ENCODE measurements around the gene FAM193A.
"Not testable (repeated sequence)": the region's sequence is repeated elsewhere in the genome, so short reads cannot be mapped to it uniquely, and the experiment has no call there.

The FAM193A gene

GRCh38 chr4:2651998-2652397 is 115.6 kb downstream of the FAM193A start:
- no peak for DNase-seq

GRCh38 chr4:2652415-2653160 is 116.1 kb downstream of the FAM193A start:
- no peak for DNase-seq

- no peak for DNase-seq
These were observed 124.3 kb downstream of the FAM193A start for GRCh38 chr4:2660596-2661211.

GRCh38 chr4:2662598-2662997 is 126.2 kb downstream of the FAM193A start:
- peak; percentile 42 for DNase-seq

DNA sequence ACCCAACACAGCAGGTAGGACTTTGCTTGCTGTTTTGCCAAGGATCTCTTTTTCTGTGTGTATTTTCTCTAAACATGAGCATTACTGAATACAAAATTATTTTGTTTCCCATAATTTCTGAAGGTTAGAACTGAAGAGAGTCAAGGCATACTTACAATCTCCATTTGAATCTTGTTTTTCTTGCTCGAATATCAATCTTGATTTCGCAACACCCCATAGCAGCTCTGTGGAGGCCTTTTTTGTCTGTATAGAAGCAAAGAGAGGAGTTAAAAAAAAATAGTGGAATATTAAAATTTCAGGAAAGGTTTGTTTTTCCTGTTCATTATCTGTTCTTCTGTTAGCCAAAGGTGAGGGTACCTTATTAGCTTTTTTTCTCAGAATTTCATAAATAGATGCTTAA is 126.8 kb downstream of the FAM193A start:
- DNase-seq: no peak

DNA sequence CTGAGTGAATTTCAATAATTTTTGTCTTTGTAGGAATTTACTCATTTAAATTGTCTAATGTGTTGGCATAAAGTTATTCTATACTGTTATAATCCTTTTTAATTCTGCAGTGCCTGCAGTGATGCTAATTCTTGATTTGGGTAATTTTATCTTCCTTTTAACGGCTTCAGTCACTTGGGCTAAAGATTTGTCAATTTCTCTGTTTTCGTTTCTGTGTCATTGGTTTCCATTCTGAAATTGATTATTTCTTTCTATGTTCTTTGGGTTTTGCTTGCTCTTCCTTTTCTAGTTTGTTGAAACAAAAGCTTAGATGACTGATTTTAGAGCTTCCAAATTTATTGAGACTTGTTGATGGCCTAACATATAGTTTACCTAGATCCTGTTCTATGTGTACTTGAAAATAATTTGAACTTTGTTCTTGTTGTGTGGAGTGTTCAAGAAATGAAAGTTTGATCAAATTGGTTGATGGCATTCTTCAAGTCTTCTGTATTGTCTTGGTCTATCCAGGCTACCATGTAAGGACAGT is 130.3 kb downstream of the FAM193A start:
- DNase-seq: no peak

- no peak for DNase-seq
These were observed 131.0 kb downstream of the FAM193A start for GRCh38 chr4:2667428-2667827.

DNA sequence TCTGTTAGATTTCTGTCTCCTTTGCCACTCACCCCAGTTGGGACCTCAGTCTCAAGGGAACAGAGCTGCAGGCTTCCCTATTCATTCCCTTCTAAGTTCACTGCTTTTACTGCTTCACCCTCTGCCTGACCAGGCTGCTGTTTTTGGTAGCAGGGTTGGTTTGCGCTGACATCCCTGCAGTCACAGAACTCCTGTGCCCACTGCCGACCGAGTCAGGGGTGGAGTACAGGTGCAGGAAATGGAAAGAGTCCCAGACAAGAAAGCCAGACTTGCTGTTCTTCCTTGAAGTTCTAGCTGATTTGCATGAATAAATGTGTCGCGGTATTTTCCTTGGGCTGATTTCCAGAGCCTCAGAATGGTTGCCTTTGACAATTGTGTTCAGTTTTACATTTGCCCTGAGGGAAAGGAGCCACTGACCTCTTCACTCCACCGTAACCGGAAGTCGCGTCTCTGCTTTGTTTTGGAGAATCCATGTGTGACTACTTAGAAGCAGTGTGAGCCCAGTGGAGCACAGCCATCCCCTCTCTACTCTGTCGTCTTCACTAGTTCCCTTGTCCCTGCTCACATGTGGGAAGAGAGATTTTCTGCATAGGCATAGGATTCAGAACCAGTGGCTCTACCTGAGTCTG is 134.9 kb downstream of the FAM193A start:
- no peak for DNase-seq

DNA sequence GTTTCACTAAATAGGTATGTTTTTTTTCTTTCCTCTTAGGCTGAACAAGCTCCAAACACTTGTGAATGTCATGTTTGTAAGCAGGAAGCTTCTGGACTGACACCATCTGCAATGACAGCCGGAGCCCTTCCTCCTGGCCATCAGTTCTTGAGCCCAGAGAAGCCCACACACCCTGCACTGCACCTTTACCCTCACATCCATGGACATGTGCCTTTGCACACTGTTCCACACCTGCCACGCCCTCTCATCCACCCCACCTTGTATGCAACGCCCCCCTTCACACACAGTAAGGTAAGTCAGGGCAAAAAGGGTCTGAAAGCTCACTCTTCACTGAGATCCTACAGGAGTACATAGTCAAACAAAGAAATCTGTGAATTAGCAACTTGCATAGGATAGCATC is 135.6 kb downstream of the FAM193A start:
- DNase-seq: no peak

DNA sequence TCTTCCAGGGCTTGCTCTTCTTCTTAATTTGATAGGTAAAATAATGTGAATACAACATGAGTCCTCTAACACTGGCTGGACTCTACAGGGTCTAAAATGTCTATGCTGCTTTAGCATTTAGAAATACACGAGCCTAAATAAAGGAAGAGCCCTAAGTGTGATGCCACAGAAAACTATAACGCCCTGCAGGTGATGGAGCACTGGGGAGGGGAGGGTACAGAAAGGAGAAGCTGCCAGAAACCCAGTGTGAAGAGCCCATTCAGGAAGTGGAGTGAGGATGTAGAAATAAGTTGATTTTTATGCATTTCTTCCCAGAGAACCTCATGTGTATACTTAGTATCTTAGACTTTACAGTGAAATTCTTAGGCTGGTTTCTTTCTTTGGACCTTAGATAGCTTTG is 136.3 kb downstream of the FAM193A start:
- no peak for DNase-seq

- no peak for DNase-seq
These were observed 136.7 kb downstream of the FAM193A start for GRCh38 chr4:2673157-2673556.

DNA sequence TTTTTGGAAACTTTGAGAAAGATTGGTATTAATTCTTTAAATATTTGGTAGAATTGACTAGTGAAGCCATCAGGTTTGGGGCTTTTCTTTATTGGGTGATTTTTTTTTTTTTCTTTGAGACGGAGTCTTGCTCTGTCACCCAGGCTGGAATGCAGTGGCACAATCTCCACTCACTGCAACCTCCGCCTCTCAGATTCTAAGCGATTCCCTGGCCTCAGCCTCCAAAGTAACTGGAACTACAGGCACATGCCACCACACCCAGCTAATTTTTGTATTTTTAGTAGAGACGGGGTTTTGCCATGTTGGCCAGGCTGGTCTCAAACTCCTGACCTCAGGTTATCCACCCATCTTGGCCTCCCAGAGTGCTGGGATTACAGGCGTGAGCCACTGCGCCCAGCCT is 143.3 kb downstream of the FAM193A start:
- DNase-seq: not testable (repeated sequence)

DNA sequence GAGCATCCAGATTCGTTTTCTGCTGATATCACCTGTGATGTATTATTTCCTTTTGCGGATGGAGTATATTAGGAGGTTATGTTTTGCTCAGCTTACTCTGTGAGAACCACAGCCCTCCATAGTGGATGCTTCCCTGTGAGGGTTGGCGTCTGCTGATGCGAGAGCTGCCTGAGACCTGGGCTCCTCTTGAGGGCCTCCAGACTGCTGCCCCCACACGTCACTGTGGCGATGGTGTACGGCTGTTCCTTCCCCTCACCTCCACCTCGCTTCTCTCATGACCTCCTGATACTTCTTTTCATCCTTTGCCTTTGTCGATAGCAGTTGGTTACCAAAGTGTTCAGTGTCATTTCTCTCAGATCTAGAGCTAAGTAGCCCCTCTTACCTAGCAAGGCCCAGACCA is 148.0 kb downstream of the FAM193A start:
- no peak for DNase-seq

DNA sequence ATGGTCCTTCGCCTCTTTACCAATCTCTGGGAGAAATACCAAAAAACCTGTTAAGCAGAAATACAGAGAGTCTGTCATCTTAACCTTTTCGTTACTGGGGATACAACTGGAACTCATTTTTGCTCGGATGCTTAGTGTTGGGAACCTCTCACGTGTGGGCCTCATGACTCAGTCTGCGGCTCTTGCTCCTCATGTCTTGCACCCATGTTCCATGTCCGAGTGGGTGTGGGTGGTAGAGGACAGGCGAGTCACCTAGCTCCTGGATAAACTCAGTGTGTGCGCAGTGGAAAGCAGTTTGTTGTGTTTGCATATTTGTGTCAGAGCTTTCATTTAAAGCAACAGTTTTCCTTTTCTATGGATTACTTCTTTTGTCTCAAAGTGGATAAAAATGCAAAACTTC is 149.1 kb downstream of the FAM193A start:
- DNase-seq: peak; percentile 36

DNA sequence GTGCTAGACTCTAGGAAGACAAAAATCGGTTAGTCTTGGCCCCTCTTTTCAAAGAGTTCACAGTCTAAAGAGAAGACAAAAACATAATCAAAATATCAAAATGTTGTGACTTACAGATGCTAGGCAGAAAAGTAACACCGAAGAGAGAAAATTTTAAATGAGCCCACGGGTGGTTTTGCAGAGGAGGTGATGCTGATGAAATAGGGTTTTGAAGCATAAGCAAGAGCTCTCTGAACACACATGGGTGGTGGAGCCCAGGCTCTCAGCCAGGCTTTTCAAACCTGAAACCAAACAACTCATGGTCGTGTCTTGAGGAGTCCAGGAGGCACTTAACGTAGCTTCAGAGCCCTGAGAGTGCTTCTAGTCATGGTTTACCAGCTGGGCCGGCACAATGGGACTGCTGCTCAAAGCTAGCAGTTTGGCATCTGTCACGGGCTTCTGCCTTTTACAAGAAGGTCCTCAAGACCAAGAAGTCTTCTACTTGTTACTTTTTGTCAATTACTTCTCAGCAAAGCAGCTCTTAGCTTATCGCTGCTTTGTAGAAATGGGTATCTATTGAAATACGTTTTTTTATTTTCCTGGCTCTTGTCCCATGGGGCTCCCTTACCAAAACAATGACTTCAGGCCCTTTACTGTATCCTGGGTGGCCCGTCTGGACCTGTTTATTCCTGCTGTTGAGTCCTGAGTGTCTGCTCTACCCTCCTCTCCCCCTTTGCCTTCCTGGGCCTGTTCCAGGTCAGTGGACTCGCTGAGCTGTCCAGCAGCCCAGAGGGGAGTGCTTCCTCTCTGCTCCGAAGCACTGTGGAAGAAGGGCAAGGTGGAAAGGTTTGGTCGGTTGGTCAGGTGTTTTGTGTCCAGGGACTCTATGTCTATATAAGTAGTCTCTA is 150.2 kb downstream of the FAM193A start:
- DNase-seq: no peak

GRCh38 chr4:2688281-2688680 is 151.8 kb downstream of the FAM193A start:
- DNase-seq: no peak

GRCh38 chr4:2688697-2689096 is 152.2 kb downstream of the FAM193A start:
- no peak for DNase-seq

- no peak for DNase-seq
These were observed 152.7 kb downstream of the FAM193A start for GRCh38 chr4:2689114-2689513.

- peak; percentile 44 for DNase-seq
These were observed 153.6 kb downstream of the FAM193A start for GRCh38 chr4:2689825-2690700.

DNA sequence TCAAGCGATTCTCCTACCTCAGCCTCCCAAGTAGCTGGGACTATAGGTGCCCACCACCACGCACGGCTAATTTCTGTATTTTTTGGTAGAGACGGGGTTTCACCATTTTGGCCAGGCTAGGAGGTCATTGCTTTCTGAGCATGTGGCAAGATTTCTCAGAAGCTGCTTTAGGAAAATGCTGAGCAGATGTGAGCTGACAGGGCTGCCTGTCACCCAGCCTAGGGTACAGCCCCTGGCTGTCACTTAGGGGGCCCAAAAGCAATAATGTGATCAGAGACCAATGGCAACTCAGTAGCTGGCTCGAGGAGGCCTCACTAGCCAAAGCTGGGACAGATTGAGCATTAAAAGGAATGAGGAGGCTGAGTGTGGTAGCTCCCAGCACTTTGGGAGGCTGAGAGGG is 154.9 kb downstream of the FAM193A start:
- DNase-seq: no peak

DNA sequence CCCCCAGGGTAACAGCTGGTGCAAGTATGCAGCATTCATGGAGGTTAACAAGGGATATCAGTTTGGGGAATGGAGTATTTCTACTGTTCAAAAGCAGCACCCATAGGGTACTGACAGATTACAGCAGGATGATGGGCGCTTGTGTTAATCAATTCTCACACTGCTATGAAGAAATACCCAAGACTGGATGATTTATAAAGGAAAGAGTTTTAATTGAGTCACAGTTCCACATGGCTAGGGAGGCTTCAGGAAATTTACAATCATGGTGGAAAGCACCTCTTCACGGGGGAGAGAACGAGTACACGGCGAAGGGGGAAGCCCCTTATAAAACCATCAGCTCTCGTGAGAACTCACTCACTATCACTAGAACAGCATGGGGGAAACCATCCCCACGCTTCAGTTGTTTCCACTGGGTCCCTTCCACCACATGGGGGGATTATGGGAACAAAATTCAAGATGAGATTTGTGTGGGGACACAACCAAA is 155.5 kb downstream of the FAM193A start:
- no peak for DNase-seq

- DNase-seq: no peak
These were observed 158.2 kb downstream of the FAM193A start for GRCh38 chr4:2694691-2695090.
